Activated CD8-positive, alpha-beta T cell treated with anti-CD3 and anti-CD28 coated beads, Interleukin-2, amount 10 ng/mL, durations not matched to agents 7 days and 5 days (primary cell): ENCODE results near the gene LIN9. TPM values are rescaled to one million over a fixed set of nuclear protein-coding genes. Genes with fewer than 3 reads are reported as not detected.
"Not testable (repeated sequence)": the region's sequence is repeated elsewhere in the genome, so short reads cannot be mapped to it uniquely, and the experiment has no call there.

Experiments
- ATAC-seq: fragments of 150-1000 bp; cut with Tn5 transposase; one replicate; pipeline ENCODE4 v1.10.0; 2021; ENCODE audit warnings: moderate library complexity
- CTCF ChIA-PET: fragments of 350-600 bp; sonication (Branson Sonifier 250); formaldehyde crosslinking; loops from one replicate; lab custom pipeline; 2021; ENCODE audit warnings: antibody characterized with exemption; lab: Charles Lee
- POLR2A ChIA-PET: fragments of 350-600 bp; sonication (Branson Sonifier 250); formaldehyde crosslinking; loops from one replicate; lab custom pipeline; 2021; ENCODE audit warnings: antibody characterized with exemption; lab: Charles Lee
- DNase-seq: peaks from one replicate; pipeline ENCODE4 v3.0.0-alpha.2; 2020
- H3K27ac Mint-ChIP-seq: one replicate; pipeline ENCODE4 v1.8.0; 2021; ENCODE audit warnings: mild to moderate bottlenecking, mixed read lengths
- H3K27me3 Mint-ChIP-seq: one replicate; pipeline ENCODE4 v1.8.0; 2021; ENCODE audit warnings: low read depth, mixed read lengths
- H3K36me3 Mint-ChIP-seq: one replicate; pipeline ENCODE4 v1.8.0; 2021; ENCODE audit warnings: low read depth, mixed read lengths
- H3K4me1 Mint-ChIP-seq: one replicate; pipeline ENCODE4 v1.8.0; 2021; ENCODE audit warnings: low read depth, mixed read lengths
- H3K4me3 Mint-ChIP-seq: one replicate; pipeline ENCODE4 v1.8.0; 2021; ENCODE audit warnings: mild to moderate bottlenecking, mixed read lengths
- H3K9me3 Mint-ChIP-seq: one replicate; pipeline ENCODE4 v1.8.0; 2022; ENCODE audit warnings: mixed read lengths; ENCODE audit not compliant: insufficient read depth
- total RNA-seq, 2 experiments: library from RNA; stranded (reverse); gene quantifications; one replicate each; pipeline ENCODE4 v1.2.3, GENCODE V29; 2021

Gene LIN9
- total RNA-seq, 2 experiments from 2014 or later: 13.3 to 14.9 TPM

DNA sequence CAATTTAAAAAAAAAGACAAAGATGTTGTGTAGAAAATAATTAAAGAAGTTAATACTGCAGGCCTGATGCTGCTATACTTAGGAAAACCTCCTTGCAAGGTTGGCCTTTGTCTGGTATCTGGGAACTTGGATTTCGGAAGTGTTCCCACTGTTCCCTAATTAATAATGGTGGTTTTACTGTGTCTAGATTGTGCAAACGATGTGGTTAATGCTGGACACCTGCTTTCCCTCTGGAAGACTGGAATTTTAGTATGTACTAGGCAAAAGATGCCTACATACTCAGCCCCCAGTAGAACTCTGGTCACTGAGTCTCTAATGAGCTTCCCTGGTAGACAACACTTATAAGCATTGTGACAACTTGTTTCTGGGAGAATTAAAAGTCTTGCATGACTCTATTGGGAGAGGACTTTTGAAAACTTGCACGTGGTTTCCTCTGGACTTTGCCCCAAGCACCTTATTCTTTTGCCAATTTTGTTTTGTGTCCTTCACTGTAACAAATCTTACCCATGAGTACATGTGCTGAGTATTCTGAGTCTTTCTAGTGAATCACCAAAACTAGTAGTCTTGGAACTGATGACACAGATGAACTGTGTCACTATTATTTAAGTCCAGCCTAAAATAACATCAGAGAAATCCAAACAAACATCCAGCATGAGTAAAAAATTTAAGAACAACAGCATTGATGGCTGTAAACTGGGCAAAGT is 40.4 kb downstream of the LIN9 start:
- no peaks in the 10 kb centered on the region for H3K4me1 Mint-ChIP-seq
- H3K27ac Mint-ChIP-seq: no peak overlapping the region
- ATAC-seq: no peak
- H3K27me3 Mint-ChIP-seq: no peaks in the 10 kb centered on the region
- ChIA-PET POLR2A (no interaction called here), CTCF (no interaction called here)
- no peak overlapping the region for H3K4me3 Mint-ChIP-seq
- no peaks in the 10 kb centered on the region for H3K9me3 Mint-ChIP-seq
- no peak for DNase-seq
- peaks cover 25% of the 10 kb centered on the region for H3K36me3 Mint-ChIP-seq

DNA sequence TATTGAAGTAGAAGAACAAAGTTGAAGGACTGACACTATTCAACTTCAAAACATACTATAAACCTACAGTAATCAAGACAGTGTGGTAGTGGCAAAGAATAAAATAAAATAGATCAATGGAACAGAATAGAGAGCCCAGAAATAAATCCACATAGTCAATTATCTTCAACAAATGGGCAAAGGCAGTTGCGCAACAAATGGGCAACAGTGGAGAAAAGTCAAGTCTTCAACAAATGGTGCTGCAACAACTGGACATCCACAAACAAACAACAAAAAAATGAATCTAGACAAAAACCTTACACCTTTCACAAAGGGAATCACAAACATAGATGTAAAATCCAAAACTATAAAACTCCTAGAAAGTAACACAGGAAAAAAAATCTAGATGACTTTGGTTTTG is 47.1 kb downstream of the LIN9 start:
- no peak overlapping the region for H3K4me3 Mint-ChIP-seq
- H3K27me3 Mint-ChIP-seq: no peaks in the 10 kb centered on the region
- DNase-seq (no peak), ATAC-seq (no peak)
- H3K4me1 Mint-ChIP-seq: no peaks in the 10 kb centered on the region
- H3K9me3 Mint-ChIP-seq: peaks cover 23% of the 10 kb centered on the region
- ChIA-PET POLR2A (no interaction called here), CTCF (no interaction called here)
- peaks cover 55% of the 10 kb centered on the region for H3K36me3 Mint-ChIP-seq
- H3K27ac Mint-ChIP-seq: no peak overlapping the region

DNA sequence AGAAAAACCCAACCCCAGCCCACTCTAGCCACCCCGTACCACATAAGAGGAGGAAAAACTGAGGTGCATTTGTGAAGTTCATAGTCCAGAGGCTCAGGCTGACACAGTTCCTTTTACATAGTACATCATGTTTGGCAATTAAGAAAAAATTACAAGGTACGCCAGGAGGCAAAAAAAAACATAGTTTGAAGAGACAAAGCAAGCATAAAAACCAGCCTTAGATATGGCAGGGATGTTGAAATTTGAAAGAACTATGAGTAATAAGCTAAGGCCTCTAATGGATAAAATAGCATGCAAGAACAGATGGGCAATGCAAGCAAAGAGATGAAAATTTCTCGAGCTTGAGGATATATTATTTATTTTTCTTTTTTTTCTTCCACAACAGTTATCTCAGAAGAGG is 53.6 kb downstream of the LIN9 start:
- CTCF ChIA-PET: interaction anchor here (0.7 kb wide), 1 partner anchor 1910 kb away, joined by 3 read pairs; no protein-coding TSS in a partner anchor

DNA sequence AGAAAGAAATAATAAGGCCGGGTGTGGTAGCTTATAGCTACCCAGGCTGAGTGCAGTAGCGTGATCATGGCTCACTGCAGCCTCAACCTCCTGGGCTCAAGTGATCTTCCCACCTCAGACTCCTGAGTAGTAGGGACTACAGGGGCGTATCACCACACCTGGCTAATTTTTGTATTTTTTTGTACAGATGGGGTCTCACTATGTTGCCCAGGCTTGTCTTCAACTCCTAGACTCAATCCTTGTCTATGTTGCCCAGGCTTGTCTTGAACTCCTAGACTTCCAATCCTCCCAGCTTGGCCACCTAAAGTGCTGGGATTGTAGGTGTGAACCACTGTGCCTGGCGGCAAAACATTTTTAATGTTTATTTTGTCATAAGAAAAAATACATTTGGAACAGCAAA is 55.0 kb downstream of the LIN9 start:
- no peak overlapping the region for H3K4me3 Mint-ChIP-seq
- H3K36me3 Mint-ChIP-seq: peaks cover 15% of the 10 kb centered on the region
- CTCF ChIA-PET: no interaction called here
- POLR2A ChIA-PET: no interaction called here
- no peak overlapping the region for H3K27ac Mint-ChIP-seq
- no peaks in the 10 kb centered on the region for H3K9me3 Mint-ChIP-seq
- H3K4me1 Mint-ChIP-seq: no peaks in the 10 kb centered on the region
- DNase-seq (no peak), ATAC-seq (no peak)
- no peaks in the 10 kb centered on the region for H3K27me3 Mint-ChIP-seq

More for the DNA sequence above, 53.6 kb downstream of the LIN9 start:
- ATAC-seq (no peak), DNase-seq (no peak)
- H3K27me3 Mint-ChIP-seq: no peaks in the 10 kb centered on the region
- no peak overlapping the region for H3K27ac Mint-ChIP-seq
- POLR2A ChIA-PET: no interaction called here
- H3K9me3 Mint-ChIP-seq: peaks cover 14% of the 10 kb centered on the region
- peaks cover 24% of the 10 kb centered on the region for H3K36me3 Mint-ChIP-seq
- no peak overlapping the region for H3K4me3 Mint-ChIP-seq
- H3K4me1 Mint-ChIP-seq: no peaks in the 10 kb centered on the region

DNA sequence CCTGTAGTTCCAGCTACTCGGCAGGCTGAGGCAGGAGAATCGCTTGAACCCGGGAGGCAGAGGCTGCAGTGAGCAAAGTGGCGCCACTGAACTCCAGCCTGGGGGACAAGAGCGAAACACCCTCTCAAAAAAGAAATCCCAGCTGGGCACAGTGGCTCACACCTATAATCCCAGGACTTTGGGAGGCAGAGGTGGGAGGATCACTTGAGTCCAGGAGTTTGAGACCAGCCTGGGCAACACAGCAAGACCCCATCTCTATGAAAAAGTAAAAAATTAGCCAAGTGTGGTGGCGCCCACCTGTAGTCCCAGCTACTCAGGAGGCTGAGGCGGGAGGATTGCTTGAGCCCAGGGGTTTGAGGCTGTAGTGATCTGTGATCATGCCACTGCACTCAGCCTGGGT is 56.1 kb downstream of the LIN9 start:
- H3K9me3 Mint-ChIP-seq, H3K4me3 Mint-ChIP-seq, H3K27ac Mint-ChIP-seq, ATAC-seq, POLR2A ChIA-PET, DNase-seq, H3K27me3 Mint-ChIP-seq, H3K4me1 Mint-ChIP-seq, CTCF ChIA-PET: not testable (repeated sequence)
- peaks cover 15% of the 10 kb centered on the region for H3K36me3 Mint-ChIP-seq

DNA sequence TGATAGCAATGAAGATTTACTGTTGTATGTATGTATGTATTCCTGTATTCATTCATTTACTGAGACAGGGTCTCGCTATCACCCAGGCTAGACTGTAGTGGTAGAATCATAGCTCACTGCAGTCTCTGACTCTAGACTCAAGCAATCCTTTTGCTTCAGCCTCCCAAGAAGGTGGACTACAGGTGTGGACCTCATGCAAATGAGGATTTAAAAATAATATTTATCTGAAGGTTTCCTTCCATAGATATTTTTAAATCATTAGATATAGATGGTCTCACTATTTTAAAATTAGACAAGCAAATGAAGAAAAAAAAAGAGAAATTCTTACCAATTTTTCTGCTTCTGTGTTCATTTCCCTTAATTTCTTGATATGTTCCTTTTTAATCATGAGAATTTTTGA is 58.5 kb downstream of the LIN9 start:
- POLR2A ChIA-PET: no interaction called here

DNA sequence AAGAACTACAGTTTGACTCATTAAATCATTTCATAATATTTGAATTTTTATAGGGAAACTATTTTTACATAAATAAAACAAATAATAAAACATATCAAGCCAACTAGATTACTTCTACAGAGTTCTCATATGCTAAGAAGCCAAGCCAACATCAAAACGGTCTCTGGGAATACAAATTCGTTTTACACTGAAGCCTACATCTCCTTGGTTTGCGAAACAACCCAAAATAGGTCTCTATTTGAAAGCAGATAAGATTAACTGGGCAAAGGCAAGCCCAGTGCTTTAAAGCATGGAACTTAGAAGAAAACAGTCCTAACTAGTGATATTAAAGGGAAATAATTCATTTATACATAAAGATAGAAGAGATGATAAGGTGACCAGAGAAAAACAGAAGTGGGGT is 60.2 kb downstream of the LIN9 start:
- POLR2A ChIA-PET: no interaction called here
- no peaks in the 10 kb centered on the region for H3K27me3 Mint-ChIP-seq

More for the DNA sequence above, 58.5 kb downstream of the LIN9 start:
- peaks cover 22% of the 10 kb centered on the region for H3K36me3 Mint-ChIP-seq
- H3K9me3 Mint-ChIP-seq: no peaks in the 10 kb centered on the region
- DNase-seq: no peak
- no peak overlapping the region for H3K27ac Mint-ChIP-seq
- no peaks in the 10 kb centered on the region for H3K27me3 Mint-ChIP-seq
- no peaks in the 10 kb centered on the region for H3K4me1 Mint-ChIP-seq
- no peak for ATAC-seq
- no peak overlapping the region for H3K4me3 Mint-ChIP-seq
- CTCF ChIA-PET: interaction anchor here (0.6 kb wide), 1 partner anchor 238 kb away, joined by 3 read pairs; no protein-coding TSS in a partner anchor

DNA sequence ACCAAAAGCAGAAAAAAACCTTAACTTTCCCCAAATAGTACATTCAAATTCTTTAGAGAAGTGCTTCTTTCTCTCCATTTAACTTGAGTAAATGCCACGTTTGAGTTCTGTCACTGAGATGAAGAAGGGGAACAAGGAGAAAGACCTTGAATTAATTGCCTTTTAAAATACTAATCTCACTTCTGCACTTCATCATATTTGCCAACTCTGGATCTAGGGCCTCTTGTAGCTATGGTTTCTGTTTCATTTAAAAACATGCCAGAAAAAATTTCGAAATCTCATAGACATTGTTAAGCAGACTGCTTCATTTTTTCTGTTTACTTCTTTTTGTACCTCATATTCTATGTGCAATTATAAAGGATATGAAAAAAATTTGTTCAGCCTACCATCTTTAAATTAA is 60.9 kb downstream of the LIN9 start:
- Mint-ChIP-seq H3K4me3 (no peak overlapping the region), H3K36me3 (peaks cover 27% of the 10 kb centered on the region), H3K27me3 (no peaks in the 10 kb centered on the region), H3K27ac (no peak overlapping the region), H3K4me1 (no peaks in the 10 kb centered on the region), H3K9me3 (no peaks in the 10 kb centered on the region)
- ChIA-PET POLR2A (no interaction called here), CTCF (no interaction called here)
- no peak for ATAC-seq
- DNase-seq: no peak

More for the DNA sequence above, 60.2 kb downstream of the LIN9 start:
- peaks cover 27% of the 10 kb centered on the region for H3K36me3 Mint-ChIP-seq
- DNase-seq (no peak), ATAC-seq (no peak)
- no peak overlapping the region for H3K4me3 Mint-ChIP-seq
- no peak overlapping the region for H3K27ac Mint-ChIP-seq
- CTCF ChIA-PET: no interaction called here
- no peaks in the 10 kb centered on the region for H3K4me1 Mint-ChIP-seq
- no peaks in the 10 kb centered on the region for H3K9me3 Mint-ChIP-seq

DNA sequence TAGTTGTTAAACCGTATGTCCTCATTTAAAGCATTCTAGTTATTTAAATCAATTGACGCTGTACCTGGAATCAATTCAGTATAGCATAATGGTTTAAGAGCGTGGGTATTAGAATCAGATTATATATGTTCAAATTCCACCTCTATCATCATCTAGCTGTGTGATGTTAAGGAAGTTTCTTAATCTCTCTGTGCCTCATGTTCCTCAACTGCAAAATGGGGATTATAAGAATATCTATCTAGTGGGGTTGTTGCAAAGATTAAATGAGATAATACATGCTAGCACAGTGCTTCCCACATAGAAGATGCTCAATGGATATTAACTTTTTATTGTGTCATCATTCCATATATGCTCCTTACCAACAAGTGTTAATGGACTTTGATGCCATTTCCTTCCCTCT is 69.5 kb downstream of the LIN9 start:
- no peaks in the 10 kb centered on the region for H3K4me1 Mint-ChIP-seq
- ChIA-PET POLR2A (no interaction called here), CTCF (no interaction called here)
- DNase-seq (no peak), ATAC-seq (no peak)
- H3K36me3 Mint-ChIP-seq: peaks cover 27% of the 10 kb centered on the region
- no peaks in the 10 kb centered on the region for H3K27me3 Mint-ChIP-seq
- H3K9me3 Mint-ChIP-seq: no peaks in the 10 kb centered on the region
- no peak overlapping the region for H3K27ac Mint-ChIP-seq
- H3K4me3 Mint-ChIP-seq: no peak overlapping the region

DNA sequence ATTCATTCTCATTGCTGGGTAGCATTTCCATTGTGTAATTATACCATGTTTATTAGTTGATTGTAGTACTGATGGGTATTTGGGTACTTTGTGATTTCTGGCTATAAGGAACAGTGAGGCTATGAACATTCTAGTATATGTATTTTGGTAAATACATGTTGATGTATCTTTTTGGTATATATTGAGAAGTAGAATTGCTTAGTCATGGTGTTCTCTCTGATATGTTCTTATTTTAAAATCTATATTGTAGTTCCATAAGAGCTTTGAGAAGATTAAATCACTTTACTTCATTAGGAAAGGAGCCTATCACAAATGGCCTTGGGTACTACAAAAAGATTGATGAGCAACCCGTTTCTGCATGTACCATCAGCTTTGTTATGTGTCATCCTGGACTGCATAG is 72.1 kb downstream of the LIN9 start:
- POLR2A ChIA-PET: no interaction called here

DNA sequence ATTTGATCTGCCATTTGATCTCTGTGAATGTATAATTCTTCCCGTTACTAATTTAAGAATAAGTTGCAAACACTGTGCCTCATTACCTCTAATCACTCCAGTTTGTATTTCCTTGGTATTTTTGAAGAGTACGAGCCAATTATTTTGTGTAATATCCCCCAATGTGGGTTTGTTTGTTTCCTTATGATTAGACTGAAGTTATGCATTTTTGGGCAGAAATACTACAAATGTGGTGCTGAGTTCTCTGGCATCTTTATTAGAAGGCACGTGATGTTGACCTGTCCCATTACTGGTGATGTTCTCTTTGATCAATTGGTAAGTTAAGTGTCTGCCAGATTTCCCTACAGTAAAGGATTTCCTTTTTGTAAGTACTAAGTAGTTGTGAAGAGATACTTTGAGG is 75.2 kb downstream of the LIN9 start:
- ATAC-seq: no peak
- Mint-ChIP-seq H3K27me3 (no peaks in the 10 kb centered on the region), H3K9me3 (no peaks in the 10 kb centered on the region), H3K4me1 (no peaks in the 10 kb centered on the region), H3K4me3 (no peak overlapping the region), H3K36me3 (peaks cover 34% of the 10 kb centered on the region), H3K27ac (no peak overlapping the region)
- ChIA-PET CTCF (interaction anchor here (1.0 to 1.7 kb wide), 2 partner anchors 100 to 108 kb away, joined by 4 to 5 read pairs; no protein-coding TSS in a partner anchor), POLR2A (no interaction called here)
- DNase-seq: no peak

More for the DNA sequence above, 72.1 kb downstream of the LIN9 start:
- Mint-ChIP-seq H3K36me3 (peaks cover 28% of the 10 kb centered on the region), H3K4me1 (no peaks in the 10 kb centered on the region), H3K27ac (no peak overlapping the region), H3K4me3 (no peak overlapping the region), H3K27me3 (no peaks in the 10 kb centered on the region), H3K9me3 (no peaks in the 10 kb centered on the region)
- ATAC-seq (no peak), DNase-seq (no peak)
- CTCF ChIA-PET: interaction anchor here (1.0 kb wide), 1 partner anchor 111 kb away, joined by 3 read pairs; no protein-coding TSS in a partner anchor

DNA sequence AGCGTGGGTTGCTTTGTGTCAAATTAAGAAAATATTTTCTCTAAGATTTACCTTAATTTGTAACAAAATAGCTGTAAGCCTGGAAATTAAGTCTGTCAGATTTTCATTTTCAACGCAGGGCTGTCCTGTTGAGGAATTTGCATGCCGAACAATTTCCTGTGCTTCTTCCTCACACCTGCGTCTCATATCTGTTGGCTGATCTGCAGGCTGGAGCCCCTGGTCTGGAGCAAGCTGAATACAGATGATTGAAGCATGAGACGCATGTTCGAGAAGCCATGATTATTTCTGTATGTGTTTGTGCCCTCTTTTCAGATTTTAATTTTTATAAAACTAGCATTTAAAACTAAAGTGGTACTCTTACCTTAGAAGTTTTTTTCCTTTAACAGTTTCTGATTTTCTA is 75.7 kb downstream of the LIN9 start:
- no peaks in the 10 kb centered on the region for H3K4me1 Mint-ChIP-seq
- DNase-seq (no peak), ATAC-seq (no peak)
- ChIA-PET POLR2A (no interaction called here), CTCF (interaction anchor here (1.0 to 1.7 kb wide), 2 partner anchors 100 to 107 kb away, joined by 4 to 5 read pairs; no protein-coding TSS in a partner anchor)
- no peaks in the 10 kb centered on the region for H3K27me3 Mint-ChIP-seq
- H3K4me3 Mint-ChIP-seq: no peak overlapping the region
- no peaks in the 10 kb centered on the region for H3K9me3 Mint-ChIP-seq
- no peak overlapping the region for H3K27ac Mint-ChIP-seq
- peaks cover 30% of the 10 kb centered on the region for H3K36me3 Mint-ChIP-seq
